GM18873 (cell line): ENCODE measurements around the gene CROCC2.

Experiments
- ATAC-seq: cut with Tn5 transposase; IDR thresholded peaks from one replicate; pipeline ENCODE4 v1.9.1; 2021; ENCODE audit warnings: mild to moderate bottlenecking, moderate library complexity, moderate number of reproducible peaks; ENCODE audit not compliant: unreplicated experiment, low FRiP score

Gene CROCC2

DNA sequence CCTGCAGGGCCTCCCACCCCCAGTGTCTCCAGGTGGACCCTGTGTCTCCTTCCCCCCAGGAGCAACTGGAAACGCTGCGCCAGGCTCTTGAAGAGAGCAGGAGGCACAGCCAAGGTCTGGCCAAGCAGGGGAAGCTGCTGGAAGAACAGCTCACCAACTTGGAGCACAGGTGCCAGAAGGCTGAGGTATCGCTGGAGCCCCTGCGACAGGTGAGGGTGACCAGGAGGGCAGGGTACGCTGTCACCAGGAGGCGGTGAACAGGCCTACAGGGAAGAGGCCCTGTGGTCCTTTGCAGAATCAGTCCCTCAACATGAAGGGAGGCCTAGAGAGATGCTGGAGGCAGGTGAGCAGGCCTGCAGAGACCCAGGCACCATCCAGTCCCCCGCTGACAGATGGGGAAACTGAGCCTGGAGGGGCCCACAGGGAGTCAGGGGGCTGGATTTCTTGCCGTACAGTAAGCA, 76.7 kb downstream of the CROCC2 start:
- ATAC-seq = no peak

DNA sequence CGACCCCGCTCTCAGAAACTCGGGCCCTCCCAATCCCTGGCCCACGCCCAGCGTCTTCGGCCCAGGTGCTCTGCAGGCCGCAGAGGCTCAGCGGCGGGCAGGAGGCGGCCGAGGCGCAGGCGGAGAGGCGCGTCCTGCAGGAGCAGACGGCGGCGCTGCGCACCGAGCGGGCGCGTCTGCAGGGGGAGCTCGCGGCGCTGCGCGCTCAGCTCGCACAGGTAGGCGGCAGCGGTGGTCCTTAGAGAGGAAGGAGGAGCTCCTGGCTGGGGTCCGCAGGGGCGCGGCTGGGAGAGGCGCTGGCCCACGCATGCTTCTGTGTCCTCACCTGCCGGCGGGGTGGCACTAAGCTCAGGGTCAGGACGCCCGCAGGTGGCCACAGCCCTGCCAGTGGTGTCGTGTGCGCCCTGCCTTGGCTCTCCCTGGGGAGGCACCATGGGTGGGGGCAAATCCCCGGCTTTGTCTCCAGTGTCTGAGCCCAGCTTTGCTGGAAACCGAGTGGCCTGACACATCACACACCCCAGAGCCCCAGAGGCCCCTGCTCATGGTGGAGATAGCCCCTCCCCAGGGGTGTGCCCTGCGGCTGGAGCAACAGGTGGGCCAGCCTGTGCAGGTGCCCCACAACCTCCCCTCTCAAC, 77.3 kb downstream of the CROCC2 start:
- no peak for ATAC-seq

DNA sequence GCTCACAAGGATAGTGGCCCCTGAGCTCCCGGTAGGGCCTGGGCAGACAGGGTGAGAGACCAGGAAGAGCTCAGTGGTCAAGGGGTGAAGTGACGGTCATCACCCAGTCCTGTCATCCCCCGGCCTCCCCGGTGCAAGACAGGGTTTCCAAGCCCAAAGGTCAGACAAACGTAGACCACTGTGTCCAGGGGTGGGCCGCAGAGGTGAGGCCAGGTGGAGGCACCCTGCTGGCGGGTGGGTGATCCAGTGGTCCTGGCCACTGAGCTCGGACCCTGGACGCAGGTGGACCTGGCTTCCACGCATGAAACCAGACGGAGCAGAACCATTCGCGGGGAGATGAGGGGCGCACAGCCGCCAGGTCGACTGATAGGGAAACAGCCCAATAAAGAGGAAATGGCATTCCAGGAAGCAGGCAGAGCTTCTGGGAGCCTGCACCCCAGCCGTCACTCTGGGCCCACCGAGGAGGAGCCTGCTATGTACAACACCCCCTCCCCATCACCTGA, 77.9 kb downstream of the CROCC2 start:
- ATAC-seq = no peak

DNA sequence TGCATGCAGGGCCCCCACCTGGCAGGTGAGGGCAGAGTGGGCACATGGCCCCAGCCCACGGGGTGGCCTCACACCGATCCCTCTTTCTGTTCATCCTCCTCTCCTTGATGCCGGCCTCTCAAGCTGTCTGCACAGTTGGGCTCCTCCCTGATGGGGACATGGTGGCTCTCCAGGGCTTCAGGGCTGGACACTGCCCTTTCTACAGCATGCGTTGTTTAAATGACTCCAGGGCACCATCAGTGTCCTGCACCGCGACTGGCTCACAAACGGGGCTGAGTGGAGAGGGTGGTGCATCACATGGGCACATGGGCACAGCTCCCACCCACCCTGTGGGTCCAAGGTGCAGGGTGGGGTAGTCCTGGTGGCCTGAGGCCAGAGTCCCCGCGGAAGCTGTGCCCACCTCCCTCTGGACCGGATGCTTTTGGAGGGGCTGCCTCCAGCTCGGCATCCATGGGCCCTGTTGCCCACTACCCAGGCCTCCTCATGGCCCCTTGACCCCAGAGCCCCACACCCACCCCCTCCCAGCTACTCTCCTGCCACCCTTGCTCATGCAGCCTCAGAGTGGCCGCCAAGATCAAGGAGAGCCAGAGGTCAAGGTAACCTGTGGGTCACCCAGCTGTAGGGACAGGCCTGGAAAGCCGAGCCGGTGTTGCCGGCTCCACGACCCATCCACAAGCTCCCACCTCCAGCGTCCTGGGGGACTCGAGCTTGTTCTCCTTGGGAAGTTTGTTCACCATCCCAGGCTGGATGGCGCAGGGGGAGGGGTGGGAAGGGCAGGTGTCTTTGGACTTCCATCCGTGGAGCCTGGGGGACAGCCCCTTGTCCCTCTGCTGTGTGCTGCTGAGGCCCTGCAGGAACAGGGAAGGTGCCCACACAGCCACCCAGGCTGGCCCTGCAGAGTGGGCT, 80.0 kb downstream of the CROCC2 start:
- ATAC-seq = no peak

DNA sequence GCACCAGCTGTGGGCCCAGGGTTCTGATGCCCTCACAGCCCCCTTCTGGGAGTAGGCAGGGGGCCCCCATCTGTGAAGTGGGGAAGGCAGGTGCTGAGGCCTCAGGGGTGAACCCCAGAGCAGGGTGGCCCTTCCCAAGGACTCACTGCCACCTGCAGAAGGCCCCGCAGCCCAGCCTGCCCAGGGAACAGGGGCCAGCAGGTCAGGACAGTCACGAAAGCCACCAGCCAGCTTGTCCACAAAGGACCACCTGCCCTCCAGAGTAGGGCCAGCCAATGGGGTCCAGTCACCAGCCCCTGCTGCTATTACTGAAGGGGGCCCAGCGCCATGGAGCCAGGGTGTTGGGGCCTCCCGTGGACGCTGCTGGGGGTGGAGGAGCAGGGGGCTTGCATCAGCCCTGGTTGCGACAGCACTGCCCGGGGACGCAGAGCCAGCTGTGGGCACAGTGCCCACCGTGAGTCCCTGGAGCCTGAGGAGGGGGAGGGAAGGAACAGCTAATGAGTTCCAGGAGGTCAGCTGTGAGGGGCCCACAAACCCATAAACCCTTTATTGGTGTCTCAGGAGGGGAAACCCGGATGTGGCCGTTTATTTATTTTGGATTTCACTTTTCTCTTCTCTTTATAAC, 80.8 kb downstream of the CROCC2 start:
- no peak for ATAC-seq

DNA sequence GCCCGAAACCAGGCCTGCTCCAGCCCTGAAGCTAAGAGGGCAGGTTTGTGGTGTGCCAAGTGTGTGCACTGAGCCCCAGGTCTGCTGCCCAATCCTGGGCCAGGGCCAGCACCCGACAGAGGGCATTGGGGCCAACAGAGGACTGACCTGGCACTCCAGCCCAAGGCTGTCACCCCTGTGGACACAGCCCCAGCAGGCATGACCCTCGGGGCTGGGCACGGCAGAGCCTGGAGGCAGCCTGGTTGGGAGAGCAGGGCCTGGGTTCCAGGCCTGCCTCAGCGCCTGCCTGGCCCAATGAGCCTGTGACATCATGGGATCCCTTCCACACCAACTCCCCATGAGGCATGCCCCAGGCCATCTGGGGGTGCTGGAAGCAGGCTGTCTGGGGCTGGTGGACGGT, 81.5 kb downstream of the CROCC2 start:
- no peak for ATAC-seq

DNA sequence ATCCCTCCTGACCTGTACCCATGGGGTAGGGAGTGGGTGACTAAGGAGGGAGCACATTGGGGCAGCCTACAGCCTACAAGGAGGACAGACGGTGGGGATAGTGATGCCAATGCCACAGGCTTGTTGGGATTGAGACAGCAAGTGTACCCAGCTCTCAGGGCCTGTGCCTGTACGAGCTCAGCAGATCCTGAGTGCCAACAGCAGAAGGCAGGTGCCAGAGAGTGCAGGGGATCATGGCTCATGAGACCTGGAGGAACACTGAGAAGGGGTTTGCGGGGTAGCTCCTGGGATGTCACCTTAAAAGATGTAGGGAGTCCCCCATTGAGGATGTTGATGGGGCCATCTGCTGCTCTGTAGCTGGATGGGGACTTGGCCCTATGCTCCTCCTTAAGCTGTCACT, 82.0 kb downstream of the CROCC2 start:
- no peak for ATAC-seq

DNA sequence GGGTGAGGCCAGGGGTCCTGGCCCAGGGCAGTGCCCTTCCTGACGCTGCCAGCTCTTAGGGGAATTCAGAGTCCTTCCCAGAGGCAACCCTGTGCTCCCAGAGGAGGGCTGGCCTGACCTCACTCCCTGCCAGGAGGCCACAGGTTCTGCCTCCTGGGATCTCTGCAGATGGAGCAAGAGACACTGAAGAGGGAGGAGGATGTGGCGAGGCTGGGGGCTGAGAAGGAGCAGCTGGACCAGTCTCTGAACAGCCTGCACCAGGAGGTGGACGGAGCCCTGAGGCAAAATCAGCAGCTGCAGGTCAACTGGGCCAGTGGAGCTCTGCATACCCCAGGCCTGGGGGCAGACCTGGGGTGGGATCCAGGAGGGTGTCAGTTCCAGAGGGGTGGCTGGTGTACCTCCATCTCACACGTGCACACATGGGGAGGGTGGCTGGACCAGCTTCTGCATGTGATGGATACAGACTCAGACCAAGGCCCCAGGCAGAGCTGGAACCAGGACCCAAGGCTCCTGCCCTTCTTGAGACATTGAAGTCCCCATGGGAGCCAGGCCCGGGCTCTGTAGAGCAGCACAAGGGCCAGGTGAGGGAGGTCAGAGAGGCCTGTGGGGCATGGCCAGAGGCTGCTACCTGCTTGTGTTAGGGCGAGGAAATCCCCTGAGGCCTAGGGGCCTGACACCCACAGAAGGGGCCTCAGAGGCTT, 82.6 kb downstream of the CROCC2 start:
- ATAC-seq = no peak

DNA sequence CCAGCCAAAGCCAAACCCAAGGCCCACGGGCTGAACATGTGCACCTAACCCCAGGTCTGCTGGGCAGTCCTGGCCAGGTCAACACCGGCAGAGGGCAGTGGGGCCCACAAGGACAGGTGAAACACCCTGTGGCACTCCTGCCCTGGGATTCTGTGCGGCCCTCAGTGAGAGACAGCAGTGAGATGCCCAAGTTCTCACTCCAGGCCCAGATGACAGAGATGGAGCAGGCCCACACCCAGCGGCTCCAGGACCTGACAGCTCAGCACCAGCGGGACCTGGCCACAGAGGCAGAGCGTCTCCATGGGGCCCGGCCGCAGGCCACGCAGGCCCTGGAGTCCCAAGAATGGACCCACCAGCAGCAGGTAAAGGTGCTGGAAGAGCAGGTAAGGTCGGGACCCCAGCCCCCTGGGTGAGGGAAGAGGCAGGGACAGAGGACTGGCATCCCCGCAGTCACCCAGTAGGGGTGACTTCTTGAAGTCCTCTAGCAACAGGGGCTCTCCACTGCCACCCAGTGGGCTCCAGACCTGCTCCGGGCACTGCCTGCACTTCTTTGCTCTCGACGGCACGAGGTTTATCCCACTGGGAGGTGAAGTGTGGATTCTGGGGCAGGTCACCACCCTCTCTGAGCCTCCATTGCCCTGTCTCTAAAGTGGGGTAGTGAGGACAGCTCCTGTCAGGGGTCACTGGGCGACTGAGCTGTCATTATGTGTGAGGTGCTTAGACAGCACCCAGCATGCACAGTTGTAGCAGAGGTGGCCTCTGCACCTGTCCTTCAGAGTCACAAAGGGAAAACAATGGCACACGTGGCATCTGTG, 83.5 kb downstream of the CROCC2 start:
- ATAC-seq = no peak

DNA sequence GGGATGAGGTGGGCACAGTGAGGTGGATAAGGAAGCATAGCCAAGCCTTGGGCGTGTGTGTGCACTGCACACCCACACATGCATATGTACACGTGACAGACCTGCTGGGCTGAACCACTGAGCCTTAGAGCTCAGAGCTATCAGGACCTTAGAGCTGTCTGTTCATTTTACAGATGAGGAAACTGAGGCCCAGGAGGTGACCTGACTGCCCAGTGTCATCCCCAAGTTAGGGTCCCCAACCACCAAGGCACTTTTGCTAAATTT, 84.1 kb downstream of the CROCC2 start:
- ATAC-seq = no peak

DNA sequence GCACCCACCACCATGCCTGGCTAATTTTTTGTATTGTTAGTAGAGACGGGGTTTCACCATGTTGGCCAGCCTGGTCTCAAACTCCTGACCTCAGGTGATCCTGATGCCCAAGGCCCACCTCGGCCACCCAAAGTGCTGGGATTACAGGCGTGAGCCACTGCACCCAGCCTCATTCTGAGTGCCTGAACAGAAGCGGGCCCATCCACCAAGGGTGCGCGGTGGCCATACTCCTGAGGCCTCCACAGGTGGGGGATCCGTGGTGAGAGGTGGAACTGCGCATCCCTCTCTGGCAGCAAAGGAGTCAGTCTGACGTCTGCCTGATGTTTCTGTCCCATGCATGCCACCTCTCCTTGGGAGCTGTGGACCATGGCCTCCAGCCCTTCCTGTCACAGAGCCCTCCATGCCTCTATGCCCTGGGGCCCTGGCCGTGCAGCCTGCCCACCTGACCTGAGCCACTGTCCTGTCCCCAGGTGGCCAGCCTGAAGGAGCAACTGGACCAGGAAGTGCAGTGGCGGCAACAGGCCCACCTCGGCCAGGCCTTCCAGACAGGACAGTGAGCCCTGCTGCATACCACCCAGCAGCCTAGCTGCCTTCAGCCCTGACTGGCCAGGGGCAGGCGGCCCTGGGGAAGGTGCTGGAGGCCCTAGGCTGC, 84.7 kb downstream of the CROCC2 start:
- ATAC-seq = no peak

DNA sequence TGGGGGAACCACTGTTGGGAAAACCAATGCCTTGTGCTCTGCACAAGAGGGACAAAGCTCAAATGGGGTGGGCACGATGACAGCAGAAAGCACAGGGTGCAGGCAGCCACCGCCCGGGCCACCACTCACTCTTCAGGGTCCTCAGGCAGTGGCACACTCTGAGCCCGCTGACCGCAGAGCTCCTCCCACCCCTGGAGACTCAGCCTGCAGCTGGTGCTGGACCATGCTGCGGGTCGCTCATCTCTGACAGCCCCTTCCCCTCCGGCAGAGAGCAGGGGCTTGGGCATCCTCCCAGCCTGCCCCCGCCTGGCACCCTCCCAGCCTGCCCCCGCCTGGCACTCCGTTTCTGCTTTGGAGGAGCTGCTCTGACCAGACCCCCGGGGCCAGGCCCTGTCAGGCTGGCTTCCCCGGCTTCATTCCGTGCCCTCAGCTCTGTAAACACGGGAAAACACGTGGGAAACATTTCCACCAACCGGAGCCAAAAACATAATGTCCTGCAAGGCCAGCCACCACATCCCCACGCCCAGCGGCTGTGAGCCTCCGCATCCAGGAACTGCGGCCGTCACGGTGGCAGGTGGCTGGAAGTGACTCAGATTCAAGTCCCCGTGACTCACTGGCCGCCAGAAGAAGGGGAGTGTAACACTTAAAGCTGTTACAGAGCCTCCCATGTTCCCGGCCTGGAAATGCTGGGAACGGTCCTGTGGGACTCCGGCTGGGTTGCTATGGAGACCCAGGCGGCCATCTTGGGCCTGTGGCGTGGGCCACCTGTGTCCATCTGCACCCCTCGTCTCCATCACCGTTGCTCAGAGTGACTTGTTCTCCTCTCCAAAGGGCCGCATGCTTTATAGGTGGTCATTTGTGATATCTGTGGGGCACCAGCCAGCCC, 85.5 kb downstream of the CROCC2 start:
- no peak for ATAC-seq

DNA sequence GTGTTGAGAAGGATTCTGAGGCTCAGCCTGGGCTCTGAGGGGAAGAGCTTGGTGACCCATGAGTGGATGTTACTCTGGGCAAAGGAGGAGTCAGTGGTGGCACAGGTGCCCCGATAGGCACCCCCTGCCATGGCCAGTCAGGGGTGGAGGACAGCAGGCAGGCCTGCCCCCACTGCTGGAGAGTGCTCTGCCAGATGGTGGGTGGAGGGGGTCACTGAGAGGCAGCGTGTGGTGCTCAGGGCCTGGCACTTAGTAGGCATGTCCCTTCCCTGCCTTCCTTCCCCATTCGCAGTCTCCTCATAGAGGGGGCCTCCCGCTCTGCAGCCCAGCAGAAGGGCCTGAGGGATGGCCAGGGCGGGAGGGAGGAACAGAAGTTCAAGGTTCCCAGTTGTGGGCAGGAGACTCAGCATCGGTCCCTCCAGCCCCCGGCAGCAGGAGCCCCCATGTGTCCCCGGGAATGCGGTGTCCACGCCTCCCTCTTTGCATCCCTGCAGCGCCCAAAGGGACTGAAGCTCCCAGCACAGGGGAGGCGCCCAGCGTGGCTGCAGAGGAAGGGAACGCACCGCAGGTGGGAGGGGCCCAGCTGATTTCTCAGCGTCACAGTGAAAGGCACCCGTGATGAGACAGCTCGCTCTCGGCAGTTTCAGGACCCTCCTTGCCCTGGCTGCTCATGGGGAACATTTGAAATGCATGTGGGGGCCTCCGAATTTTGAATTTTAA, 86.6 kb downstream of the CROCC2 start:
- ATAC-seq = no peak

DNA sequence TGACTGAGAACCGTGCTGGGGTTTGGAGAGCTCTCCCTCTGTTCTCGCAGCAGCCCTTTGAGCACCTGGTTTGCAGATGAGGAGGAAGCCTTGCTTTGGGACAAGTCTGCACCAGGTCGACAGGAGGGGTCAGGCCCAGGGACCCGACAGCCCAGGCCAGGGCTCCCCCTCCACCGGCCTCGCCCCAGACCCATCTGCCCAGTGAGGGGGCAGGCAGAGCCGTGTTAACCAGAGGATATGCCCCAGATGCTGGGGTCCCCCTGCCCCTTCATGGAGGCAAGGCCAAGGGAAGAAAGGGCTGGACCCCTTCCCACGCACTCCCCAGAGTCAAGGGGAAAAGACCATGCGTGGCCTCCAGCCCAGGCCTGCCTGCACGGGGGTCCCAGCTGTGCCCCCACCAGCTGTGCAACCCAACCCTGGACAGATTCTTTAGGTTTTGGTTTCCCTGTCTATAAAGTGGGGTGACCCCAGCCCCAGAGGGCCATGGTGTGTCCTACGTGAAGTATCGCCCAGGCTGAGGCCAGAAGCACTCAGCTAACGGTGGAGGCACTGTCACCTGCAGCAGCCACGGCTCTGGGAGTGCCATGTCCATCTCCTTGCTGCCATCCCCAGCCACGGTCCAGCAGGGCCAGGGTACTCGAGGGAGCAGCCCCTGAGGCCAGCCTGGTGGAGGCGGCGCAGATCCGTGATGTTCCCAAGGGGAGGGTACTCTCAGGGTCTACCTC, 87.5 kb downstream of the CROCC2 start:
- ATAC-seq = no peak

DNA sequence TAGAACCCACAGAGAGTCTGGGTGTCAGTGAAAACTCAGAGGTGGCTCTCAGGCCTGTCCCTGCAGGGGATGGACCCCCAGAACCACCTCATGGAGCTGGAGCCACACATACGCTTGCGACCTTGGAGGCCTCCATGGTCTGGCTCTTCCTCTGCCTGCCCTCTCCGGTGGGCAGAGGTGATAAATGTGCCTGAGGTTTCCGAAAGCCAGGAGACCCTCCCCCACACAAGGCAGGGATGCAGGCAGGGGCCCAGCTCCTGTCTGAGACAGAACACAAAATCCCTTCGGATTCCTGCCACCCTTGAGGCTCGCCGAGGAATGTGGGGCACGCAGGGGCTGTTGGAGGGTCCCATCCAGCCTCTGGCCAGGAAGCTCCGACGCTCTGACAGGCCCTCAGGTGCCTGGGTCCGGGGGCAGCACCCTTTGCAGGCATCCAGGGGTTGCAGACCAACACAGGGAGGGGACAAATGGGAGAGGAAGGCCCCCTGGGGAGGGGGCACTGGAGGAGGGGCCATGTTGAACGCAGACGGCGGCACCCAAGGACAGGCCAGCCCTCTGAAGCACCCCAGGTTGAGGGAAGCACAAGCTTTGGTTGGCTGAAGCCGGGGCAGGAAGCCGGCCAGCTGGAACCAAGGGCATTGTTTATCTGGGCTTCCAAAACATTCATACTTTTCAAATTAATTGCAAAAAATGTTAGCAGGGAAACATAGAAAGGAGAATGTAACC, 88.2 kb downstream of the CROCC2 start:
- ATAC-seq = no peak
